Hepatocyte (in vitro differentiated cells): Measurements from ENCODE around the gene MFAP2.

Source experiments
- EZH2 ChIP-seq: fragments of 200-600 bp; sonication (generic); IDR thresholded peaks from 2 replicates; pipeline ENCODE4 v1.6.1; 2016; ENCODE audit warnings: antibody characterized with exemption, mild to moderate bottlenecking, borderline replicate concordance
- EZH2phosphoT487 ChIP-seq: fragments of 200-600 bp; sonication (generic); IDR thresholded peaks from one replicate; pipeline ENCODE4 v1.6.1; 2018; ENCODE audit warnings: antibody characterized with exemption, mild to moderate bottlenecking, low read depth, moderate library complexity; ENCODE audit not compliant: unreplicated experiment, severe bottlenecking
- TF ChIP-seq, protein P1 (sequence below): fragments of 200-600 bp; sonication (generic); IDR thresholded peaks from 2 replicates; pipeline ENCODE4 v1.5.1; 2016; ENCODE audit warnings: antibody characterized with exemption, mild to moderate bottlenecking; ENCODE audit not compliant: poor library complexity

DNA sequence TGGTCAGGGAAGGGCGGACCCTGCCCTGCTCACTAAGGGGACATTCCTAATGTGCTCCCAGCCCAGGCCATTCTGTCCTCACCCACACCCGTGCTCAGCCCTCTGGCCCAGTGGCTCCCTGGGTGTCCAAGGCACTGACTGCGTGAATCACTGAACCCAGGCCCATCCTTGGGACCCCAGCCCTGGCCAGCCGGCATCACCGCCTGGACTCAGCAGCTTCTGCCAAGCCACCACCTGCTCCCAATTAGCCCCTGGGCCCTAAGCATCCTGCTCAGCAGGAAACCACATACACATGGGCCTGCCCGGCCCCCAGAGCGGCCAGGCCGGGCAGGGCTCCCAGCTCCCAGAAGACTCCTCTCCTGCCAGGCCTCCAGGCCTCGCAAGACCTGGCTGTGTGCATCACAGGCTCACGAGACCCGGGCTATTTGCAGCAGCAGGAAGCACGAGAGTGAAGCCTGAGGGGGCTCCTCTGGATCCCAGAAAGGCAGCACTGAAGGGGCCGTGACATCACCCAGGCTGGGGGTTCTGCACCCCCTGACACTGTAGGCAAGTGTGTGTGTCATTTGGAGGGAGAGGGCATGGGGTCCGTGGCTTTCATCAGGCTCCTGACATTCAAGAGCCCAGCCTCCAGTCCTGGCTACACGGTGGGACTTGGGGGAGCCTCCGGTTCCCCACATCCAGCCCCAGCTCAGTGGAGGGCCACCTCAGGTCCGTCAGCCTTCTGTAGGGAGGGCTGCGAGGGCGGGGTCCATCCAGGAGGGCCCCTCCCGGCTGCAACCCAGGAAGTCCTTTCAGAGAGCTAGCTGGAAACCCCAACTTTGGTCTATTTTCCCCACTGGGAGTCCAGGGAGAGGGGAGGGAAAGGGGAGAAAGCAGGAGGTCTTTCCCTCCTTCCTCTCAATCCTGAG, 1.6 kb downstream of the MFAP2 start:
- TF ChIP-seq, protein P1, sequence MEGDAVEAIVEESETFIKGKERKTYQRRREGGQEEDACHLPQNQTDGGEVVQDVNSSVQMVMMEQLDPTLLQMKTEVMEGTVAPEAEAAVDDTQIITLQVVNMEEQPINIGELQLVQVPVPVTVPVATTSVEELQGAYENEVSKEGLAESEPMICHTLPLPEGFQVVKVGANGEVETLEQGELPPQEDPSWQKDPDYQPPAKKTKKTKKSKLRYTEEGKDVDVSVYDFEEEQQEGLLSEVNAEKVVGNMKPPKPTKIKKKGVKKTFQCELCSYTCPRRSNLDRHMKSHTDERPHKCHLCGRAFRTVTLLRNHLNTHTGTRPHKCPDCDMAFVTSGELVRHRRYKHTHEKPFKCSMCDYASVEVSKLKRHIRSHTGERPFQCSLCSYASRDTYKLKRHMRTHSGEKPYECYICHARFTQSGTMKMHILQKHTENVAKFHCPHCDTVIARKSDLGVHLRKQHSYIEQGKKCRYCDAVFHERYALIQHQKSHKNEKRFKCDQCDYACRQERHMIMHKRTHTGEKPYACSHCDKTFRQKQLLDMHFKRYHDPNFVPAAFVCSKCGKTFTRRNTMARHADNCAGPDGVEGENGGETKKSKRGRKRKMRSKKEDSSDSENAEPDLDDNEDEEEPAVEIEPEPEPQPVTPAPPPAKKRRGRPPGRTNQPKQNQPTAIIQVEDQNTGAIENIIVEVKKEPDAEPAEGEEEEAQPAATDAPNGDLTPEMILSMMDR = no peak
- TF ChIP-seq EZH2 (no peak), EZH2phosphoT487 (no peak)
